HG03354 (cell line): ENCODE results near the gene CUL4B.
"Not testable (repeated sequence)": the region's sequence is repeated elsewhere in the genome, so short reads cannot be mapped to it uniquely, and the experiment has no call there.

Experiments
- ATAC-seq: cut with Tn5 transposase; IDR thresholded peaks from one replicate; pipeline ENCODE4 v1.9.1; 2021; ENCODE audit warnings: mild to moderate bottlenecking; ENCODE audit not compliant: unreplicated experiment, poor library complexity, severe bottlenecking

CUL4B gene

DNA sequence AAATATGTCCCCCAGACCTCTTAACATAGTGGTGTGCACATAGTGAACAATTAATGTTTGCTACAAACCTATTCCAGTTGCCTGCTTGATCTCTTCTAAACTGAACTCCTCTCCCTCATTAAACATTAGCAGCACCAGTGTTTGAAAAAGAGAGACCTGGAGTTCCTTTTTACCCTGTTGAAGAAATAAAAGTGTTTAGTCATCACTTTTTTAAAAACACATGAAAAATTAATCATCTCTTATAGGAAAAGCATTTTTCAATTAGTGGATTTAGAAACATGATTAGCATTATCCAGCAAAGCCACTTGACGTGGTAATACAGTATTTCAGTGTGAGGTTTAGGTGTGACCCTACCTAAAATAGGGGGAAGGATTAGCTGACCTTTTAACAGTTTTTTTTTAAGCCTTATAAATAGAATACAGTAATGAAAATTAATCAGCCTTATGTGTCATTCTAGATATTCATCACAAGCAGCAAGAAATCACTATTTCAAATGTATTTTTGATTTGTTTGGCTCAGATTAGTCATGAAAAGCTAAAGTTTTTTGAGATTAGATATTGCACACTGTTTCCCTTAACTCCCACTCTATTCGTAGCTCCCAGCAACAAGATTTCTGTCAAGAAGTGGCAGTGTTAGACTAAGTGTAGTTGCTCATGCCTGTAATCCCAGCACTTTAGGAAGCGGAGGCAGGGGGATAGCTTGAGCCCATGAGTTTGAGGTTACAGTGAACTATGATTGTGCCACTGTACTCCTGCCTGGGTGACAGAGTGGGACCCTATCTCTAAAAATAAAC, 26.2 kb downstream of the CUL4B start:
- no peak for ATAC-seq

DNA sequence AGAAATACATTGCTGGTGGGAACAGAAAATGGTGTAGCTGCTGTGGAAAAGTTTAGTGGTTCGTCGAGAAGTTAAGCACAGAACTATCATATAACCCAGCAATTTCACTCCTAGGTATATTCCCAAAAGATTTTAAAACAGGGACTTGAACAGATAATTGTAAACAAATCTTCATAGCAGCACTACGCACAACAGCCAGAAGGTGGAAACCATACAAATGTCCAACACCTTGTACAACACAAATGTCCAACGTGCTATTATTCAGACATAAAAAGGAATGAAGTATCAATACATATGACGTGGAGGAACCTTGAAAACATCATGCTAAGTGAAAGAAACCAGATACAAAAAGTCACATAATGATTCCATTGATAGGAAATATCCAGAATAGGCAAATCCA, 37.9 kb downstream of the CUL4B start:
- no peak for ATAC-seq

DNA sequence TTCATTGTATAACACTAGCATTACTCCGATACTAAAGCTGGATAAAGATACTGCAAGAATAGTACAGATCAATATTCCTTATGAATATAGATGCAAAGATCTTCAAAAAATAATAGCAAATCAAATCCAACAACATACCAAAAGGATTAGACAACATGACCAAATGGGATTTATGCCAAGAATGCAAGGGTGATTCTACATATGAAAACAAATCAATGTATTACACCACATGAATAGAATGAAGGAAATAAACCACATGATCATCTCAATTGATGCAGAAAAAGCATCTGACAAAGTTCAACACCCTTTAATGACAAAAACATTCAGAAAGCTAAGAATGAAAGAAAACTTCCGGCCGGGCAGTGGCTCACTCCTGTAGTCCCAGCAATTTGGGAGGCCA, 42.8 kb downstream of the CUL4B start:
- ATAC-seq = no peak

GRCh38 chrX:120514236-120514635, 46.5 kb downstream of the CUL4B start:
- no peak for ATAC-seq

GRCh38 chrX:120512627-120513026, 48.1 kb downstream of the CUL4B start:
- ATAC-seq = no peak

DNA sequence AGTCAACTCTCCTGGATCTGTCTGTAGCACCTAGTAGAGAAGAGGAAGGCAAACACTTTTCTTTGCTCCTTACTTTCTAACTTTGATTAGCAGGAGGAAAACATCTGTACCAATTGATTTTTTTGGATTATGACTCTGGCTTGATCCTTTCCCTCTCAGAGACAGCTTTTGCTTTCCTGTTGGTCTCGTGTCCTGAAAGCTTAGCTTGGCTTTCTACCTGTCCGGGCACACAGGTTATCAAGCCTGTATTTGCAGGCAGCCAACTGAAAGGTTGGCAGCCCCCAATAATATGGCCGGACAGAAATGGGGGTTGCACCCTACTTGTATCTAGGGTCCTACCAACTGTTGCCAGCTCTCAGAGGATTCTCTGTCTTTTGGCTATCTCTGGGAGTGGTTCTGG, 48.5 kb downstream of the CUL4B start:
- no peak for ATAC-seq

DNA sequence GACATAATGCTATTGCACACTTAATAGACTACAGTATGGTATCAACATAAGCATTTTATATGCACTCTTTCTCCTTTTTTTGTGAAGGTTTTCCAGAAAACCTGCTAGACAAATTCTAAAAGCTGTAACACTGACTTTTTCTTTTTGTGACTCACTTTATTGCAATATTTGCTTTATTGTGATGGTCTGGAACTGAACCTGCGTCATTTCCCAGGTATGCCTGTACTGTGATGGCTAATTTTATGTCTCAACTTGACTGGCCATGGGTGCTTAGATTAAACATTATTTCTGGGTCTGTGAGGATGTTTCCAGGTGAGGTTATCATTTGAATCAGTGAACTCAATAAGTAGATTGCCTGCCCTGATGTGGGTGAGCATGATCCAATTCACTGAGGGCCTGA, 56.2 kb downstream of the CUL4B start:
- ATAC-seq = no peak

GRCh38 chrX:120499301-120500072, 61.3 kb downstream of the CUL4B start:
- no peak for ATAC-seq

GRCh38 chrX:120490119-120490518, 70.6 kb downstream of the CUL4B start:
- ATAC-seq = not testable (repeated sequence)

DNA sequence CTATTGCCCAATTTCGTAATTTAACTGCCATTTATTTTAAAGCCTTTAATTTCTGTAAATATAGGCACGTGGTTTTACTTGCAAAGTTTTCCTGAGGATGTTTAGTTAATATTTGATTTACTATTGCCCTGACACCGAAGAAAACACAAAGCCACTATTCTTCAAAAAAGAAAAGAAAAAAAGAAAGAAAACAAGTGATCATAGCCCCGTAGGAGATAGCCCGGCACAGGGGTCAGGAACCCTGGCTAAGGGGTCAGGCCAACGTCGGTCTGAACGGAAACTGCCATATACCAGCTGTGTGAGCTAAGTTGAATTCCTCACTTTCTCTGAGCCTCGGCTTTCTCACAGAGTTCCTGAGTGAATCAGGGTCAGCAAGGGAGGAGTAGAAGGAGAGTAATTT, 74.0 kb downstream of the CUL4B start:
- ATAC-seq = no peak

DNA sequence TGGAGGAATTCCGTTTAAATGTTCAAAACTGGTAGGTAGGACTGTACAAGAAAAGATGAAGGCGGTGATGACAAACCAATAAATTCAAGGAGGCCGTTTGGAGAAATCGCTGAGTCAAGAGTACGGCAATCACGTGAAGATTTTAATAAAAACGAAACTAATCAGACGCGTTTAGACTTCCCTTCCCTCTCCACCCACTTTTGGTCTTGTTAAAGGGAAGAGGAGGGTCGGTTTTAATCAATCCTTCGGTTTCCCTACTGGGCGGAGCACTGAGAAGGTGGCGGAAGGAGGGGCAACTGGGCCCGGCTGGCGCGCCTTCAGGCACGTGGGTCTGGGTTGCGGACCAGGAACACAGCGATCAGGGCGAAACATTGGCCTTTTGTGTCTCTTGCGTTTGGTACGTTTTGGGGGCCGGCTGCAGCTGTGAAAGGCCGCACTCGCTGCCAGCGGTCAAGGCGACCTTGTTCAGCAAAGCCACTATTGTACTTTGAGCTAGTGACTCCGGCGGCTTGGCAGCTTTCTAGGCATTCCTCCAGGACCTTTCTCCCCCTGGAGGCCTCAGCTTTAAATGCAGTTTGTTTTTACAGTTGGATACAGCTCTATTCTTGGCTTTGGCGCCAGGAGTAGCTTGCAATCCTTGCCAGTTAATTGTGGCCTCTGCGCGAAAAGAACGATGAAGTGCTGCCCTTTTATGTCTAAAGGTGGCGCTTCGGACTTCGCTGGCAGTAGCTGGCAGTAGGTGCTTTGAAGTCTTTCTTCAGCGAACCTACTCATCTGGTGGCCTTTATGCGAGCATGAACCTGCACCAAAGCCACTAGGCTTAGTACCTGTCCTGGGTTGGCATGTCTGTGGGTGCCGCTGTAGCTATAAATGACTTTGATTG, 74.9 kb downstream of the CUL4B start:
- ATAC-seq = peak; percentile 78

GRCh38 chrX:120485315-120485637, 75.5 kb downstream of the CUL4B start:
- peak; percentile 9 for ATAC-seq

- ATAC-seq = no peak
Observed at GRCh38 chrX:120477453-120477852, 83.3 kb downstream of the CUL4B start.

DNA sequence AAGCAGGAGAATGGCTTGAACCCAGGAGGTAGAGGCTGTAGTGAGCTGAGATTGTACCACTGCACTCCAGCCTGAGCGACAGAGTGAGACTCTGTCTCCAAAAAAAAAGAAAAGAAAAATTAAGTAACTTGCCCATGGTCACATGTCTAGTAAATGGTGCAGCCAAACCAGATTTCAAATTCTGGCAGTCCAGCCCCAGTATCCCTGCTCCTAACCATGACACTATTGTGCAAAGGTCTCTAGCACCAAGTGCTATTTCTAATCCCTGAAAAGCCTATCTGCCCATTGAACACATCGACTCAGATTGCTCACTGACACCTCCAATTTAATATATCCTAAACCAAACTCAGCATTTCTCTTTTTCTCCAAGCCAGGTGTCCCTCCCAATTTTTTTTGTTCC, 84.0 kb downstream of the CUL4B start:
- no peak for ATAC-seq

DNA sequence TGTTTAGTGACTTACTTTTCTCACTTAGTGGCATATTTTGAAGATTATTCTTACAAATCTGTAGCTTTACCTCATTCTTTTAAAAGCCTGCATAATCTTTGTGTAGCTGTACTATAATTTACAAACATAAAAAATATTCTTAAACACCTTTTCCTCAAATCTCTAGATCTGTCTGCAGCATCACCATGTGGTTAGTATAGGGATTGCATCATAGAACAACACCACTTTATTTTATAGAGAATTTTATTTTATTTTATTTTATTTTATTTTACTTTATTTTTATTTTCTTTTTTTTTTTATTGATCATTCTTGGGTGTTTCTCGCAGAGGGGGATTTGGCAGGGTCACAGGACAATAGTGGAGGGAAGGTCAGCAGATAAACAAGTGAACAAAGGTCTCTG, 85.3 kb downstream of the CUL4B start:
- not testable (repeated sequence) for ATAC-seq
